Upper lobe of left lung (tissue), 6 donors: ENCODE data around the gene GNB5. TPM values are rescaled to one million over a fixed set of nuclear protein-coding genes. Genes with fewer than 3 reads are reported as not detected.

Experiments
- ATAC-seq, 2 donors: fragments of 200-7000 bp; cut with Tn5 transposase; one replicate each; pipeline ENCODE4 v1.9.1; 2022; ENCODE audit warnings: mild to moderate bottlenecking in 2 of 2, moderate library complexity in 2 of 2; ENCODE audit not compliant: low FRiP score in 2 of 2
- DNase-seq, 2 donors: peaks; one replicate each; pipeline ENCODE4 v3.0.0-alpha.2; 2019 to 2020
- H3K27ac ChIP-seq, 4 donors: fragments of 200-600 bp; sonication (generic); one replicate each; pipeline ENCODE4 v1.5.1; 2016 to 2019
- H3K27me3 ChIP-seq, 4 donors: fragments of 200-600 bp; sonication (generic); one replicate each; pipeline ENCODE4 v1.5.1; 2017 to 2019
- H3K36me3 ChIP-seq, 4 donors: fragments of 200-600 bp; sonication (generic); one replicate each; pipeline ENCODE4 v1.5.1; 2016 to 2019
- H3K4me1 ChIP-seq, 4 donors: fragments of 200-600 bp; sonication (generic); one replicate each; pipeline ENCODE4 v1.5.1; 2018 to 2019
- H3K4me3 ChIP-seq, 4 donors: fragments of 200-600 bp; sonication (generic); one replicate each; pipeline ENCODE4 v1.5.1; 2017 to 2019; ENCODE audit warnings: mild to moderate bottlenecking in 2 of 4, moderate library complexity in 1 of 4
- H3K9me3 ChIP-seq, 4 donors: fragments of 200-600 bp; sonication (generic); one replicate each; pipeline ENCODE4 v1.5.1; 2018 to 2019
- EP300 ChIP-seq, 4 donors: sonication (generic); formaldehyde crosslinking; IDR thresholded peaks; one replicate each; pipeline ENCODE4 v1.5.1; 2017; ENCODE audit warnings: antibody characterized with exemption in 4 of 4, control low read depth in 2 of 4
- POLR2A ChIP-seq, 4 donors: fragments of 450-650 bp; IDR thresholded peaks; one replicate each; pipeline ENCODE4 v1.5.1; 2016 to 2017; ENCODE audit warnings: antibody characterized with exemption in 4 of 4, mild to moderate bottlenecking in 2 of 4
- POLR2AphosphoS5 ChIP-seq, 2 donors: sonication (generic); formaldehyde crosslinking; IDR thresholded peaks; one replicate each; pipeline ENCODE4 v1.5.1; 2017; ENCODE audit warnings: antibody characterized with exemption in 2 of 2
- whole genome bisulfite sequencing, 2 donors: methylation state at CpG; one replicate each; pipeline ENCODE4 v1.1.5; 2017 to 2018; 5-methylcytosine and 5-hydroxymethylcytosine counted together
- total RNA-seq, 6 donors: library from RNA; depleted of rRNA in 4 of 6; stranded (reverse); fragments of >200 nt in 4 of 6; gene quantifications; one replicate each; pipeline versions ENCODE4 v1.1.0 to v1.2.1, GENCODE V29; 2016 to 2021
- TF ChIP-seq, protein P1 (sequence below), 6 experiments: fragments of 450-650 bp in 4 of 6; fragments of 200-600 bp in 2 of 6; sonication (generic) in 2 of 6; IDR thresholded peaks; one replicate each; pipeline ENCODE4 v1.5.1; 2016 to 2019; ENCODE audit warnings: antibody characterized with exemption in 6 of 6
- donor health status: DM: no; HTN: no; CAD: no; lungs with moderate emphysema.
- donor health status: DM: no; HTN: yes; CAD: no; lungs with severe emphysema.

The GNB5 gene
- total RNA-seq, 6 donors from 2014 or later = 14.7 to 56.8 (median 31.0) TPM

- TF ChIP-seq POLR2A (IDR thresholded peaks at IDR 0.05) = no peak
- TF ChIP-seq, protein P1, sequence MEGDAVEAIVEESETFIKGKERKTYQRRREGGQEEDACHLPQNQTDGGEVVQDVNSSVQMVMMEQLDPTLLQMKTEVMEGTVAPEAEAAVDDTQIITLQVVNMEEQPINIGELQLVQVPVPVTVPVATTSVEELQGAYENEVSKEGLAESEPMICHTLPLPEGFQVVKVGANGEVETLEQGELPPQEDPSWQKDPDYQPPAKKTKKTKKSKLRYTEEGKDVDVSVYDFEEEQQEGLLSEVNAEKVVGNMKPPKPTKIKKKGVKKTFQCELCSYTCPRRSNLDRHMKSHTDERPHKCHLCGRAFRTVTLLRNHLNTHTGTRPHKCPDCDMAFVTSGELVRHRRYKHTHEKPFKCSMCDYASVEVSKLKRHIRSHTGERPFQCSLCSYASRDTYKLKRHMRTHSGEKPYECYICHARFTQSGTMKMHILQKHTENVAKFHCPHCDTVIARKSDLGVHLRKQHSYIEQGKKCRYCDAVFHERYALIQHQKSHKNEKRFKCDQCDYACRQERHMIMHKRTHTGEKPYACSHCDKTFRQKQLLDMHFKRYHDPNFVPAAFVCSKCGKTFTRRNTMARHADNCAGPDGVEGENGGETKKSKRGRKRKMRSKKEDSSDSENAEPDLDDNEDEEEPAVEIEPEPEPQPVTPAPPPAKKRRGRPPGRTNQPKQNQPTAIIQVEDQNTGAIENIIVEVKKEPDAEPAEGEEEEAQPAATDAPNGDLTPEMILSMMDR (IDR thresholded peaks at IDR 0.05) = no peak
- no peak for TF ChIP-seq POLR2AphosphoS5 (IDR thresholded peaks at IDR 0.05)
- TF ChIP-seq EP300 (IDR thresholded peaks at IDR 0.05) = no peak
- no peak for DNase-seq
- ATAC-seq = no peak
- peaks cover 0 to 10% (median 4%) of the 10 kb centered on the region in 4 donors for H3K36me3 ChIP-seq
- H3K4me3 ChIP-seq = no peak overlapping the region
- no peaks in the 10 kb centered on the region for H3K27me3 ChIP-seq
- WGBS, 2 donors = 97 to 98% methylated on average over 3 of the region's 3 CpGs
- no peaks in the 10 kb centered on the region for H3K4me1 ChIP-seq
- H3K27ac ChIP-seq = no peak overlapping the region
- H3K9me3 ChIP-seq = no peaks in the 10 kb centered on the region
Measured at GRCh38 chr15:52159645-52160044, 31.5 kb downstream of the GNB5 start.

- no peak for TF ChIP-seq EP300 (IDR thresholded peaks at IDR 0.05)
- TF ChIP-seq, protein P1 (IDR thresholded peaks at IDR 0.05) = no peak
Measured at GRCh38 chr15:52158084-52158765, 33.0 kb downstream of the GNB5 start.

GRCh38 chr15:52155878-52156277 is 35.3 kb downstream of the GNB5 start:
- WGBS, 2 donors = 63 to 72% methylated on average over 2 of the region's 2 CpGs

More at GRCh38 chr15:52158084-52158765, 33.0 kb downstream of the GNB5 start:
- ATAC-seq (no peak), DNase-seq (no peak)
- H3K4me3 ChIP-seq = no peak overlapping the region
- no peak overlapping the region for H3K27ac ChIP-seq
- peaks cover 0 to 6% (median 3%) of the 10 kb centered on the region in 4 donors for H3K36me3 ChIP-seq
- 88 to 91% methylated on average over 10 of the region's 10 CpGs for WGBS, 2 donors
- no peaks in the 10 kb centered on the region for H3K4me1 ChIP-seq
- H3K27me3 ChIP-seq = no peaks in the 10 kb centered on the region
- no peaks in the 10 kb centered on the region for H3K9me3 ChIP-seq

DNA sequence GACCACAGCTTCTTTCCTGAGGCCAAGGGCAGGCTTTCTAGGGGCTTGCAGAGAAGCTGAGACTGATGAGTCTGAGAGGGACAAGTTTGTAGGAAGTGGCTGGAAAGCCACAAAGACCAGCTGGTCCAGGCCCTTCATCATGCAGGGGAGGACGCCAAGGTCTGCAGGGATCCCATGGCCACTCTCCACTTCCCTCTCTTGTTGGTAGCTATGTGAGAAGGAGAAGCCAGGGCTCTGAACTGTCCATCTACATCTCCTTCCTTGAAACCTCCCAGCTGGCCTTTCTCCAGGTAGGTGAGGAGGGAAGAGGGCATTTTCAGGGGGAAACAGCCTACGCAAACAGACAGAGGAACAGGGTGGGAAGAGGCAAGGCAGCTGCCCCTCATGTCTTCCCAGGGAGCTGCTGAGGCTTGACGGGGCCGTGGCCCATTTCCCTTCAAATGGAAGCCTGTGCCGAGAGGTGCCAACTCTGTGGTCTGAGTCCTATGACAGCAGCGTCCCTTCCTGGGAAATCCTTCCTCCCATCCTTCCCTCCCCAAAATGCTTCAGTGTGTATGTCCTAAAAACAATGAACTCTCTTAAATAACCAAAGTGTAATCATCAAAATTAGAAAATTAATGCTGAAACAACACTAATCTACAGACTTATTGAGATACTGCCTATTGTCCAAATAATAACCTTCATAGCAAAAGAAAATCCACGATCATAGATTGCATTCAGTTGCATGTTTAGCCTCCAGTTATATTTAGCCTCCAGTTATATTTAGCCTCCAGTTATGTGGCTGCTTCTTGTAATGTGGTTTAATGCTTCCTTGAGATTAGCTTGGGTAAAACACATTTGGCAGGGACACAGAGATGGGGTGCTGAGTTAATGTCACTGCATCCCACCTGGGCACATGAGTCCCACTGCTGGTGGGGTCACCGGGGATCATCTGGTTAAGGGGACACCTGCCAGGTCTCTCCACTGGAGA is 36.0 kb downstream of the GNB5 start:
- peaks cover 0 to 6% (median 3%) of the 10 kb centered on the region in 4 donors for H3K36me3 ChIP-seq
- ATAC-seq (peak in 1 of 2 donors; percentile 45), DNase-seq (no peak)
- TF ChIP-seq POLR2AphosphoS5 (IDR thresholded peaks at IDR 0.05) = no peak
- H3K27ac ChIP-seq = no peak overlapping the region
- 73 to 79% methylated on average over 7 to 8 of the region's 8 CpGs for whole genome bisulfite sequencing, 2 donors
- H3K4me3 ChIP-seq = no peak overlapping the region
- H3K27me3 ChIP-seq = no peaks in the 10 kb centered on the region
- H3K9me3 ChIP-seq = no peaks in the 10 kb centered on the region
- H3K4me1 ChIP-seq = no peaks in the 10 kb centered on the region

More at GRCh38 chr15:52155878-52156277, 35.3 kb downstream of the GNB5 start:
- Histone ChIP-seq H3K4me1 (no peaks in the 10 kb centered on the region), H3K27ac (no peak overlapping the region), H3K36me3 (peaks cover 0 to 6% (median 3%) of the 10 kb centered on the region in 4 donors), H3K27me3 (no peaks in the 10 kb centered on the region), H3K9me3 (no peaks in the 10 kb centered on the region), H3K4me3 (no peak overlapping the region)
- no peak for ATAC-seq
- TF ChIP-seq POLR2A (IDR thresholded peaks at IDR 0.05) (no peak), EP300 (IDR thresholded peaks at IDR 0.05) (no peak)
- DNase-seq = no peak

- 97% methylated on average over 12 of the region's 12 CpGs for WGBS, 2 donors
Measured at GRCh38 chr15:52153900-52154895, 37.0 kb downstream of the GNB5 start.

More at GRCh38 chr15:52153900-52154895, 37.0 kb downstream of the GNB5 start:
- Histone ChIP-seq H3K9me3 (no peaks in the 10 kb centered on the region), H3K27me3 (no peaks in the 10 kb centered on the region), H3K4me3 (no peak overlapping the region), H3K36me3 (peaks cover 0 to 15% (median 5%) of the 10 kb centered on the region in 4 donors), H3K27ac (no peak overlapping the region), H3K4me1 (no peaks in the 10 kb centered on the region)
- DNase-seq (no peak), ATAC-seq (no peak)
- TF ChIP-seq POLR2AphosphoS5 (IDR thresholded peaks at IDR 0.05) = no peak
- TF ChIP-seq POLR2A (IDR thresholded peaks at IDR 0.05) = no peak
- TF ChIP-seq EP300 (IDR thresholded peaks at IDR 0.05) = no peak
- TF ChIP-seq, protein P1 (IDR thresholded peaks at IDR 0.05) = no peak
